ENCODE data around the gene SLCO4A1.

Gene SLCO4A1

DNA sequence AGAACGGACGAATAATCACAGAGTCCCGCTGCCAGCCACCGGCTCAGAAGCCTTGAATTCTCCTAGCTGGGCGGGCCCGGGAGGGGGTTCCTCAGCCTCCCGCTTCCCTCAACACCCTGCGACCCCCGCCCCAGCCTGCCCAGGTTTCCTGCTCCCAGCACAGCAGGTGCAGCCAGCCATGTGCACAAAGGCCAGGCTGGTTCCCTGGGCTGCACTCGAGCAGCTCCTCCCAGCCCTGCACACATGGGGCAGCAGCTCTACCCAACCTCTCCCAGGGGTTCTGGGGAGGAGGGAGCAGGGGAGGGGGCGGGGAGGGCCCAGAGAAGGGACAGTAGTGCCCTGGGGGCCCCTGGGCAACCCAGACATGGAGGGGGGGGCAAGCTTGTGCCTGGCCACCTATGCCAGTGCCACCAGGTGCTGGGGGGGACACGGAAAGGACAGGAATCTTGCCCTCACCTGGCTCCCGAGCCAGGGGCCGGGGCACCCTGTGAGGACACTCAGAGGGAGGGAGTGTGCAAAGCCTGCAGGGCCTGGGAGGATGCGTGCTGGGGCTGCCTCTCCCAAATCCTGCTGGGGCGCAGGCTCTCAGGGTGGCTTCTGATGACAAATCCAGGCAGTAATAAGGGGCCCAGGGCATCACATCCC lies 65.1 kb downstream of the SLCO4A1 start:
- DNase-seq (ENCODE audit: insufficient read length, low spot score) = no peak
- no peak for FAIRE-seq
- TF ChIP-seq POLR2A (IDR thresholded peaks at IDR 0.05; ENCODE audit: low read depth, low read length) = no peak

DNA sequence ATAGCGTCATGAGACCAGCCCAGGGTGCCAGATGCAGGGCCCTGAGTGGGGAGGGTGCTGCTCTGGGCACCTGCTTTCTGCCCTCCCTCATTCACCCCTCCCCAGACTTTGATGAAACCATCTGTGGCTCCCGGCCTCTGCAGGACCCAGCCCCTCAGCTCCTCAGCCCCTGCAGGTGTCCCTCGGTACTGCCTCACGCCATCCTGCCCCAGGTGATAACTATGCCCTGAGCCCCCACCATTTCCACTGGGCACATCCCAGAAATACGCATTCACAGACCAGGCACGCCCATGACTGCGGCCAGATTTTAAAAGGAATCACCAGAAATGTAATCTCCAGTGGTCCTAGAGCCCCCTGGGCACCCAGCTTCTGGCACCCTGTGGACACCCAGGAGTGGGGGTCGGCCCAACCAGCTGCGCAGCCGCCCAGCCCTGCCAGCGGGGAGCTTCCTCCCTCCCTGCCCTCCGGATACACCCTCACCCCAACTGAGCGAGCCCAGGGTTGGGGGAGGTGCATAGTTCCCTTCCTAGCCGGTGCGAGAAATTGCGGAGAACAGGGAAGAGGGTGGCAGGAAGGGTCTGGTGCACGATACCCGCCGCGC lies 65.7 kb downstream of the SLCO4A1 start:
- FAIRE-seq (no peak), DNase-seq (ENCODE audit: insufficient read length, low spot score) (peak; percentile 56)
- no peak for TF ChIP-seq POLR2A (IDR thresholded peaks at IDR 0.05; ENCODE audit: low read depth, low read length)

DNA sequence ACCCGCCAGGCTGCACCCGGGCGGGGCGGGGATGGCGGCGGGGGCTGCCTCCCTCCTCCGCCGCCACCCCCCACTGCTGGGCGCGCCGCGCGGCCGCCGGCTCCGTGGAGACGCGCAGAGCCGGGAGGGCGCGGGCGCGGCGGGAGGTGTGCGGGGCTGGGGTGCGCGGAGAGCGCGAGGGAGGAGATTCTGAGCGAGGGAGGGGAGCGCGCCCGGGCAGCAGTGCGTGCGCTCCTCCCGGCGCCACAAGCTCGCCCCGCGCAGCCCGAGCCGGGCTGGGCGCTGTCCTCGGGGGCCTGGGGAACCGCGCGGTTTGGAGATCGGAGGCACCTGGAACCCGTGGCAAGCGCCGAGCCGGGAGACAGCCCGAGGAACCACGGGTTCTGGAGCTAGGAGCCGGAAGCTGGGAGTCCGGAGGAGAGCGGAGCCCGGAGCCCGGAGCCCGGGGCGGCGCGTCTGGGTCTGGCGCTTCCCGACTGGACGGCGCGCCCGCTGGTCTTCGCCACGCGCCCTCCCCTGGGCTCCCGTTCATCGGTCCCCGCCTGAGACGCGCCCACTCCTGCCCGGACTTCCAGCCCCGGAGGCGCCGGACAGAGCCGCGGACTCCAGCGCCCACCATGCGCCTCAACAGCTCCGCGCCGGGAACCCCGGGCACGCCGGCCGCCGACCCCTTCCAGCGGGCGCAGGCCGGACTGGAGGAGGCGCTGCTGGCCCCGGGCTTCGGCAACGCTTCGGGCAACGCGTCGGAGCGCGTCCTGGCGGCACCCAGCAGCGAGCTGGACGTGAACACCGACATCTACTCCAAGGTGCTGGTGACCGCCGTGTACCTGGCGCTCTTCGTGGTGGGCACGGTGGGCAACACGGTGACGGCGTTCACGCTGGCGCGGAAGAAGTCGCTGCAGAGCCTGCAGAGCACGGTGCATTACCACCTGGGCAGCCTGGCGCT lies 66.6 kb downstream of the SLCO4A1 start, which contains the start of gene NTSR1:
NTSR1 (plus strand) TSS at position 246 of the 946 bp plus-strand sequence; CDS start at position 618, 372 bp downstream.
- DNase-seq (ENCODE audit: insufficient read length, low spot score) (no peak), FAIRE-seq (no peak)
- TF ChIP-seq POLR2A (IDR thresholded peaks at IDR 0.05; ENCODE audit: low read depth, low read length) = no peak

DNA sequence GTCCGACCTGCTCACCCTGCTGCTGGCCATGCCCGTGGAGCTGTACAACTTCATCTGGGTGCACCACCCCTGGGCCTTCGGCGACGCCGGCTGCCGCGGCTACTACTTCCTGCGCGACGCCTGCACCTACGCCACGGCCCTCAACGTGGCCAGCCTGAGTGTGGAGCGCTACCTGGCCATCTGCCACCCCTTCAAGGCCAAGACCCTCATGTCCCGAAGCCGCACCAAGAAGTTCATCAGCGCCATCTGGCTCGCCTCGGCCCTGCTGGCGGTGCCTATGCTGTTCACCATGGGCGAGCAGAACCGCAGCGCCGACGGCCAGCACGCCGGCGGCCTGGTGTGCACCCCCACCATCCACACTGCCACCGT lies 67.2 kb downstream of the SLCO4A1 start:
- no peak for FAIRE-seq
- no peak for DNase-seq (ENCODE audit: insufficient read length, low spot score)
- TF ChIP-seq POLR2A (IDR thresholded peaks at IDR 0.05; ENCODE audit: low read depth, low read length) = no peak

DNA sequence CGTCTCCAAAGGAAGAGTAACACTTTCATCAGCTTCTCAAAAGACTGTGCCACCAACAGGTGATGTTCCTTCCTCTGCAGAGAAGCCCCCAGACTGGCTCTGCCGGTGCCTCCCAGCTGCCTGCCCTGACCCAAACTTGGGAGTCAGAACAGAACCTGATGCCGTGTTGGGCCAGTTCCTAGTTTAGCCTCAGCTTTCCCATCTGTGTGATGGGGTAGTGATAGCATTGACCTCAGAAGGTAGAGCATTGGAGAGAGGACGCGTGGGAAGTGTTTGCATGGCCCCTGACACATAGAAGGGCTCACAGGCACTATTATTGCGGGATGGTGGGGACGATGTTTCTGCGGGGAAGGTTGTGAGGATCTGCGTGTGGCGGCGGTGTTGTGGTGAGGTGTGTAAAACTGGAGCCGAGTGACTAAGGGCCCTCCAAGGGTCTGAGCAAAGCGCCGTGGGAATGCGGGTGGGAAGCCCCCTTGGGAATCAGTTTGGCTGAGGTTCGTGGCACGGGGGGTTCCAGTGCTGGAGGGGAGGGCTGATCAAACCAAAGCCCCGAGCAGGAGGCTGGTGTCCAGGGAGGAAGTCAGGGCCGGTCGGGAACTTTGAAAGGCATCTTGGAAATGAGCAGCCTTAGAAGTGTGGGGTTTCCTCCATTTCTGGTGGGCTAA lies 68.0 kb downstream of the SLCO4A1 start:
- DNase-seq (ENCODE audit: insufficient read length, low spot score) (no peak), FAIRE-seq (no peak)
- no peak for TF ChIP-seq POLR2A (IDR thresholded peaks at IDR 0.05; ENCODE audit: low read depth, low read length)

DNA sequence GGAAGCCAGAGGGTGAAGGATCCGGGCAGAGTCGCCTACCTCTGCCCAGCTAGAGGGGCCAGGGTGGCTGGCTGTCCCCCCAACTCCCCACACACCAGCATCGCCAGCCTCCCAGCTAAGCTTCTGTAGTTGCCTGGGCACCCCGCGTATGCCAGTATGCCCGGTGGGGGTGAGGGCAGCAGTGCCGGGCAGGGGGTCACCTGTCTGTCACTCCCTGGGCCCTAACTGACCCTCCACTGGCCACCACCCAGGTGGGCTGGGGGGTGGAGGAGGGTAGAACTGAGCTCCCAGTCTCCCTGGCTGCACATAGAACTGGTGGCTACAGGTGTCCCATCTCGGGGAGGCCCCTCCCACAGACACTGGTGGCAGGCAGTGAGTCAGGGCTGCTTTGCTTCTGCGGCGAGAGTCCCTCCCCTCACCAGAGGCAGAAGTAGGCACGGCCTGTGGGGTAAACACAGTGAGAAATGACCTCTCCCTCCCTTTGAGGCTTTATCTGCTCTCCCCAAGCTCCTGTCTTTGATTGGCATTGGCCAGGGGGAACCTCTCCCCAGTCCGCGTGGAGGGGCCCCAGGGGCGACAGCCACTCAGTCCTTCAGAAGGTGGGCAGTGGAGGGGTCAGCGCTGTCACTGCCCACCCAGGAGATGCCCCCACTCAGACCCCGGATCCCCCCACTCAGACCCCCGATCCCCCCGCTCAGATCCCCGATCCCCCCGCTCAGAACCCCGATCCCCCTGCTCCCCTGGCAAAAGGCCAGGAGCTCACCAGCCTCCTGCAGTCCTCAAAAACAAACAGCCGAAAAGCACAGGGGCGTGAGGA lies 68.8 kb downstream of the SLCO4A1 start:
- DNase-seq (ENCODE audit: insufficient read length, low spot score) (peak; percentile 98), FAIRE-seq (peak; percentile 58)
- no peak for TF ChIP-seq POLR2A (IDR thresholded peaks at IDR 0.05; ENCODE audit: low read depth, low read length)

DNA sequence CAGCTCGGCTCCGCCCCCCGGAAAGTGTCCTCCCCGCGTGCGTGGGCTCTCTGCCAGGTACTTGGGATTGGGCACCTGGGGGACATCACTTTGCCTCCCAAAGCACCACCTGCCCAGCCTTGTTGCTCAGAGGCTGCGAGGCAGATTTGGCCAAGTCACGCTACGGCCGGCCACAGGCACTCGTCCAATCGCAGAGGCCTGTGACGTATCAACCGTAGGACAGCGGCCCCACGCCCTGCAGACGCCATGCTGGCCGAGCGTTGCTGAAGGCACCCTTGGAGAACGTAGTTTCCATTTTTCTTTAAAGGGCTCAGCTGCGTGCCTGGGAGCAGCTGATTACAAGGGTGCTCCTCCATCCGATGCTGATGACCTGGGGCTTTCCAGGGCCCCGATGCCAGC lies 69.4 kb downstream of the SLCO4A1 start:
- FAIRE-seq = no peak
- no peak for TF ChIP-seq POLR2A (IDR thresholded peaks at IDR 0.05; ENCODE audit: low read depth, low read length)
- DNase-seq (ENCODE audit: insufficient read length, low spot score) = no peak

DNA sequence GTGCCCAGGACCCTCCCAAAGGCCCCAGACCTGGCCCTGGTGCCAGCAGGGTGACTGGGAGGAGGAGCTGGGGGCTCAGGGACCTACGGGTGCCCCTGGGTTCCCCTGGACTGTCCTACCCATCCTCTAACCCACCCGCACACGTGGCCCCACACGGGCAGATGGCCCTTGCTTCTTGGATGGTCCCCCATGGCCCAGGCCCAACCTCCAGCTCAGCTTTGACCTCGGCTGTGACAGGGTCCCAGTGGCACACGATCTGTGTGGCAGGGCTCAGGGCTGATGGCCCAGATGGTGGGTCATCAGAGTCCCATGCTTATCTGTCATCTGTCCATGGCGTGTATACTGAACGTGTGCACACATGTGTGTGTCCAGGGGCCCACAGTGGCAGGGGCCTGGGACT lies 70.3 kb downstream of the SLCO4A1 start:
- TF ChIP-seq POLR2A (IDR thresholded peaks at IDR 0.05; ENCODE audit: low read depth, low read length) = no peak
- FAIRE-seq = no peak
- DNase-seq (ENCODE audit: insufficient read length, low spot score) = no peak

DNA sequence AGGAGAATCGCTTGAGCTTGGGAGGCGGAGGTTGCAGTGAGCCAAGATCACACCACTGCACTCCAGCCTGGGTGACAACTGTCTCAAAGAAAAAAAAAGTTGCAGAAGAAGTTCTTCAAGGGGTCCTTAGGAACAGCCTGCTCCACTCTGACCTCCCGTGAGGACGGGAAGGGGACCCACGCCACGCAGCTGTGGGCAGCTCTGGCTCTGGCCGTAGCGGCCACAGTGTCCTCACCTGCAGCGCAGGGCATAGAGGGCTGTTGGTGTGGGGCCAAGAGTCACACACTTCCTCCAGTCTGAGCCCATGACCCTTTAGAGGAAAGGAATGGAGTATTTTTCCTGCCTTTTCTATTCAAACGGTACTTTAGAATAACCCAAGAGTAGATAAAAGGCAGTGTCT lies 71.7 kb downstream of the SLCO4A1 start:
- no peak for DNase-seq (ENCODE audit: insufficient read length, low spot score)
- FAIRE-seq = no peak
- no peak for TF ChIP-seq POLR2A (IDR thresholded peaks at IDR 0.05; ENCODE audit: low read depth, low read length)

DNA sequence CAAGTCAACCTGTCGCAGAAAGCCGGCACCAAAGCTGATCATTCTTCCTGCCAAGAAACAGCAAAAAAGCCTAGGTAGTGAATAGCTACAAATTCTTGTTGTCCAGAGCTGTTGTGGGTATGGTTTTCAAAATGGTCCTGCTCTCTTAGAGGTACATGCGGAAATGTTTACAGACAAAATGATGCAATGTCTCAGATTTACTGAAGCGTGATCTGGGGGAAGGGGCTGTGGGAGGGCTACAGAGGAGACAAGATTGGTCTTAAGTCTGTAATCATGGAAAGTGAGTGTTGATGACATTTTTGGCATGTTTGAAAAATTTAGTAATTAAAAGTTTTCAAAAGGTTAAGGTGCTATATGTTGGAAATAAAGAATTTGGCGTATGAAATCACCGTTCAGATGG lies 72.5 kb downstream of the SLCO4A1 start:
- TF ChIP-seq POLR2A (IDR thresholded peaks at IDR 0.05; ENCODE audit: low read depth, low read length) = no peak
- DNase-seq (ENCODE audit: insufficient read length, low spot score) (no peak), FAIRE-seq (no peak)

DNA sequence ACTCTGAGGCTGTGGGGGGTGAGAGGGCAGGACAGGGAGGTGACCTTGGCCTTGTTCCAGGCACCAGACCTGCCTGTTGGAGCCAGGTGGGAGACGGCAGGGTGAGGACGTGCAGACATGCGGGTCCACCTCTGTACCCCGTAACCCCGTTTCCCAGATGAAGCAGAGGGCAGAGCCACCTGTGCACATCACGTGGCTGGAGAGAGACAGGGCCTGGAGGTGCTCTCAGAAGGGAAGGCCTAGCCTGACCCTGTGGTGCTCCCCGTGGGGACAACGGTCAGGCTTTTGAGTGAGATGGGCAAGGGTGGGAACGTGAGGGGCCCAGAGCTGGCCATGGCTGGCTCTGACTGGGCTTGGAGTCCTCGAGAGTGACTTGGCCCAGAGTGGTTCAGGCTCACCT lies 72.9 kb downstream of the SLCO4A1 start:
- FAIRE-seq = no peak
- TF ChIP-seq POLR2A (IDR thresholded peaks at IDR 0.05; ENCODE audit: low read depth, low read length) = no peak
- no peak for DNase-seq (ENCODE audit: insufficient read length, low spot score)

DNA sequence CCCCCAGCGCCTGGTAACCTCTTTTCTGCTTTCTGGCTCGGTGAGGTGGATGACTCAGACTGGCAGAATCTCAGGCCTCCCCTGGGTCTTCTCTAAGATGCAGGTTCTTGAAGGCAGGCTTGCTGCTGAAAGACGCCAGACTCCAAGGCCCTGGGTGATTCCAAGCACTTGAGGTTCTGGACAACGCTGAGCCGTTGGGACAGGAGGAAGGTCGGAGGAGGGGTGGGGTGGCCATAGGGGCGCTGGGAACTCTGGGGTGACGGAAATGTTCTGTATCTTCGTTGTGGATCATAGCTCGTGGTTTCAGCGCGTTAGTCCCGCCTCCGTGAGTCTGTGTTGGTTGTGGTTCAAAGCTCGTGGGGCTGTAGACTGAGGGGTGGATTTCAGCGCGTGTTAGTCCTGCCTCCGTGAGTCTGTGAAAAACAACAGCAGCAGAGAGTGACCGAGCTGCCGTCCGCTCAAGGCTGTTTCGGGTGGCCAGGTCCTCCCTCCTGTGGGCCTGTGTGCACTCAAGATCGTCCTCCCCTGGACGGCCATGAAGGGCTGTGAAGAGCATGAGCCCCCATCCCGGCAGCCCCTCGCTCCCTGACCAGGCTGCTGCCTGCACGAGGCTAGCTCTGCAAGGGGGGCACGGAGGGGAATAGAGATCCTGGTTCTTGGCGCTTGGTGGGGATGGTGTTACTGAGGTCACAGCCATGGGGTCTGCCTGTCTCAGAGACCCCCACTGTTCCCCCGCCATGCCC lies 74.1 kb downstream of the SLCO4A1 start:
- FAIRE-seq (no peak), DNase-seq (ENCODE audit: insufficient read length, low spot score) (peak; percentile 75)
- TF ChIP-seq POLR2A (IDR thresholded peaks at IDR 0.05; ENCODE audit: low read depth, low read length) = no peak

DNA sequence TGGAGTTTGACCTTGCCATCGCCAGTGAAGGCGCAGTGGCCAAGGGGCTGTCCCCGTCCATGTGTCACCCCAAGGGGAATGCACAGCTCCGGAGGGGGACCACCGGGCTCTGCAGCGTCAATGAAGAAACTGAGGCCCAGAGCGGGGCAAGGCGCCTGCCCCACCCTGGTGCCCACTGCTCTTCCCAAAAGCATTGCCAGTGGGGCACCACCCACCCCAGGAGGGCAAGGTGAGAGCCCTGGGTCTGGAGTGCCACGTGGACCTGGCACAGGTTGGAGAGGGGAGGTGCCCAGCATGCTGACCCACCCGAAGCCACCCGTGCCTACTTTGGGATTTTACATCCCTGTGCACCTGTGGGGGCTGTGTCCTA lies 74.6 kb downstream of the SLCO4A1 start:
- DNase-seq (ENCODE audit: insufficient read length, low spot score) (no peak), FAIRE-seq (no peak)
- no peak for TF ChIP-seq POLR2A (IDR thresholded peaks at IDR 0.05; ENCODE audit: low read depth, low read length)
